ENCODE data around the gene CMSS1. TPM values are rescaled to one million over a fixed set of nuclear protein-coding genes. Genes with fewer than 3 reads are reported as not detected.

Gene CMSS1
- total and polyA plus RNA-seq, 9 donors = 14.5 to 54.0 (median 24.9) TPM

GRCh38 chr3:100024520-100025303 lies 207.1 kb downstream of the CMSS1 start:
- WGBS, 3 donors = 10 to 17% (median 11%) methylated on average over 7 of the region's 7 CpGs
- TF ChIP-seq POLR2A (IDR thresholded peaks at IDR 0.05) (no peak), EP300 (IDR thresholded peaks at IDR 0.05) (no peak)
- TF ChIP-seq, protein P1, sequence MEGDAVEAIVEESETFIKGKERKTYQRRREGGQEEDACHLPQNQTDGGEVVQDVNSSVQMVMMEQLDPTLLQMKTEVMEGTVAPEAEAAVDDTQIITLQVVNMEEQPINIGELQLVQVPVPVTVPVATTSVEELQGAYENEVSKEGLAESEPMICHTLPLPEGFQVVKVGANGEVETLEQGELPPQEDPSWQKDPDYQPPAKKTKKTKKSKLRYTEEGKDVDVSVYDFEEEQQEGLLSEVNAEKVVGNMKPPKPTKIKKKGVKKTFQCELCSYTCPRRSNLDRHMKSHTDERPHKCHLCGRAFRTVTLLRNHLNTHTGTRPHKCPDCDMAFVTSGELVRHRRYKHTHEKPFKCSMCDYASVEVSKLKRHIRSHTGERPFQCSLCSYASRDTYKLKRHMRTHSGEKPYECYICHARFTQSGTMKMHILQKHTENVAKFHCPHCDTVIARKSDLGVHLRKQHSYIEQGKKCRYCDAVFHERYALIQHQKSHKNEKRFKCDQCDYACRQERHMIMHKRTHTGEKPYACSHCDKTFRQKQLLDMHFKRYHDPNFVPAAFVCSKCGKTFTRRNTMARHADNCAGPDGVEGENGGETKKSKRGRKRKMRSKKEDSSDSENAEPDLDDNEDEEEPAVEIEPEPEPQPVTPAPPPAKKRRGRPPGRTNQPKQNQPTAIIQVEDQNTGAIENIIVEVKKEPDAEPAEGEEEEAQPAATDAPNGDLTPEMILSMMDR (IDR thresholded peaks at IDR 0.05) = no peak
- Histone ChIP-seq H3K27ac (peak overlapping the region in 1 of 2 donors; percentile 77), H3K27me3 (no peaks in the 10 kb centered on the region), H3K9me3 (no peaks in the 10 kb centered on the region), H3K4me3 (no peak overlapping the region), H3K36me3 (no peaks in the 10 kb centered on the region), H3K4me1 (ENCODE audit: insufficient read depth) (peaks cover 9% of the 10 kb centered on the region)
- DNase-seq = peak in 3 of 5 donors; percentile 27 to 36 (median 33)
- intact Hi-C loops (cut with DNase I) = loop anchor here in 2 of 4 donors (10.0 kb wide), 2 partner anchors 50 to 150 kb away; no protein-coding TSS in a partner anchor

GRCh38 chr3:100027321-100027720 lies 209.7 kb downstream of the CMSS1 start:
- Histone ChIP-seq H3K4me3 (no peak overlapping the region), H3K4me1 (ENCODE audit: insufficient read depth) (peaks cover 6% of the 10 kb centered on the region), H3K27me3 (no peaks in the 10 kb centered on the region), H3K36me3 (no peaks in the 10 kb centered on the region), H3K27ac (no peak overlapping the region), H3K9me3 (no peaks in the 10 kb centered on the region)
- 91 to 93% (median 93%) methylated on average over 1 of the region's 1 CpG for WGBS, 3 donors
- intact Hi-C loops (cut with DNase I) = loop anchor here in 2 of 4 donors (10.0 kb wide), 2 partner anchors 47 to 153 kb away; no protein-coding TSS in a partner anchor
- TF ChIP-seq, protein P1 (IDR thresholded peaks at IDR 0.05) = no peak
- TF ChIP-seq EP300 (IDR thresholded peaks at IDR 0.05) = no peak
- TF ChIP-seq POLR2A (IDR thresholded peaks at IDR 0.05) = no peak
- no peak for DNase-seq

GRCh38 chr3:100029052-100029451 lies 211.4 kb downstream of the CMSS1 start:
- no peaks in the 10 kb centered on the region for H3K36me3 ChIP-seq
- no peak overlapping the region for H3K4me3 ChIP-seq
- TF ChIP-seq, protein P1 (IDR thresholded peaks at IDR 0.05) = no peak
- TF ChIP-seq EP300 (IDR thresholded peaks at IDR 0.05) = no peak
- no peaks in the 10 kb centered on the region for H3K9me3 ChIP-seq
- no peaks in the 10 kb centered on the region for H3K27me3 ChIP-seq
- peaks cover 9% of the 10 kb centered on the region for H3K4me1 ChIP-seq (ENCODE audit: insufficient read depth)
- DNase-seq = no peak
- intact Hi-C loops (cut with DNase I) = loop anchor here in 2 of 4 donors (10.0 kb wide), 2 partner anchors 46 to 154 kb away; no protein-coding TSS in a partner anchor
- 92 to 96% (median 93%) methylated on average over 1 of the region's 1 CpG for WGBS, 3 donors
- H3K27ac ChIP-seq = no peak overlapping the region

GRCh38 chr3:100029689-100030088 lies 212.0 kb downstream of the CMSS1 start:
- H3K4me1 ChIP-seq (ENCODE audit: insufficient read depth) = peaks cover 9% of the 10 kb centered on the region
- 45 to 54% (median 52%) methylated on average over 2 of the region's 2 CpGs for WGBS, 3 donors
- H3K27ac ChIP-seq = no peak overlapping the region
- no peak for TF ChIP-seq POLR2A (IDR thresholded peaks at IDR 0.05)
- TF ChIP-seq, protein P1 (IDR thresholded peaks at IDR 0.05) = no peak
- no peaks in the 10 kb centered on the region for H3K9me3 ChIP-seq
- H3K27me3 ChIP-seq = no peaks in the 10 kb centered on the region
- H3K4me3 ChIP-seq = no peak overlapping the region
- H3K36me3 ChIP-seq = no peaks in the 10 kb centered on the region
- intact Hi-C loops (cut with DNase I) = loop anchor here in 2 of 4 donors (10.0 kb wide), 2 partner anchors 45 to 155 kb away; no protein-coding TSS in a partner anchor
- DNase-seq = no peak
